UCSD-AML1 (cell line): ENCODE results near the gene ZBTB48.
"Not testable (repeated sequence)": the region's sequence is repeated elsewhere in the genome, so short reads cannot be mapped to it uniquely, and the experiment has no call there.

ENCODE experiments used
- DNase-seq: peaks from one replicate; lab custom pipeline; 2025; ENCODE audit not compliant: unreplicated experiment; lab: John Stamatoyannopoulos, UW

ZBTB48 gene

DNA sequence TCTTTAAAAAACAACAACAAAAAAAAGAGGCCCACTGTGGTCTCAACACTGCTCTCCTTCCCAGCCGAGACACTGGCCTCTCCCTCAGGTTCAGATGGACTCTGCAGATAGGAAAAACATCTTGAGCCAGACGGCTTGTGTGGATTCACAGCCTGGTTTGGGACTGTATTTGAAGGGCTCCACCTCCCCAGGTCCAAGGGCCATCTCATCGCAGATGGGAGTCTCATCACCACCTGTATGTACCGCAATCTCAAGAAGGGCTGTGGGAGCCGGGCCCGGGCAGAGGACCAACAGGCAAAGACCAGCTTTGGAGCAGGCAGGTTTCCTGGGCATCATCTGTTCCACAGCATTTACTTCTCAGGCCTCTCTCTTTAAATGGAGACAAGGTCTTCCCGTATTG lies 10.3 kb downstream of the ZBTB48 start:
- no peak for DNase-seq

DNA sequence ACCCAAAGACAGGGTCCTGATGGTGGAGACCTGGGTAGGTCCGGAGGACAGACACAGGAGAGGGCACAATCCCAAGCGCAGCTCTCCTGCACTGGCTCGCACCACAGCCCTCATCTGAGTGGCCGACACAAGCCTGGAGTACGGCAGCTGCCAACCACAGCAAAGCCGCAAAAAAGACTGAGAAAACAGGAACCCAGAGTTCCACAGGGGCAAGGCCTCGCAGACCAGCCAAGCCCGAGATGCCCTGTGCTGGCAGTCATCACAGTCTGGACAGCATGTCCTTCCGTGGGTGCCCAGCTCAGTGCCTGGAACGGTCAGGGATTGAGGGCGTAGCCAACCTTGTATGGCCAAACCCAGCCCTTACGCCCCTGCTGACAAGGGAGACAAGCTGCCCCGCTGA lies 11.4 kb downstream of the ZBTB48 start:
- peak; percentile 66 for DNase-seq

DNA sequence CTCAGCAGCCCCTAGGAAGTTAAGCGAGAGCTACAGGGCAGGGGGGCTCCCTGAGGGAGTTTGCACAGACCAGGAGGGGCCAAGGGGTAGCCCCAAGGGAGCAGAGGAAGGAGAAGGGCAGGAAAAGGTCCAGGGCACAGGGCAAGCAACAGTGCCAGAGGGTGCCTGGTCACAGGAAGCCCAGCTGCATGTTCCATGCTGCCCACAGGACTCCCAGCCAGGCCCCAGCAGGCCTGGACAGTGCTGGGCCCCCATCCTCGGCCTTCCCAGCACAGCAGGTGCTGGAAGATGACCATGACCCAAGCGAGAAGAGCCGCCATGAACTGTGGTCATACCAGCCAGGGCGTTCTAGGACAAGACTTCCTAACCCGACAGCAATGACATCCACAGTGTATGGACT lies 11.8 kb downstream of the ZBTB48 start:
- no peak for DNase-seq

DNA sequence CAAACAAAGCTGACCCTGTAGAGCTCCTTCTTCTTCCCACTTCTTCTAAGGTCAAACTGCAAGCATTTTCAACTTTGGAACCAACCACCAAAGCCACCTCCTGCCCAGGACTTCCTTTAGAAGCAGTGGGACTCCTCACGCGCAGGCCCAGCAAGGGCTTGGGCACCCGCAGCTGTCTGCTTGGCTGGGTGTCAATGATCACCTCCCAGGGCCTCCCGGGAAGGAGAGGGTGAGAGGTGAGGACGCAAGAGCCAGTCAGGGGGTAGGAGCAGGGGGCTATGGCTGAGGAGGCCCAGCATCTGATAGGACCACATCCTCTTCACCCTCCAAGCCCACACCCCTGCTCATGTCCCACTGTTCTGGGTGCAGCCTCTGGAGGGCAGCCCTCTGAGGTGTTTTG lies 12.6 kb downstream of the ZBTB48 start:
- DNase-seq = peak; percentile 23

DNA sequence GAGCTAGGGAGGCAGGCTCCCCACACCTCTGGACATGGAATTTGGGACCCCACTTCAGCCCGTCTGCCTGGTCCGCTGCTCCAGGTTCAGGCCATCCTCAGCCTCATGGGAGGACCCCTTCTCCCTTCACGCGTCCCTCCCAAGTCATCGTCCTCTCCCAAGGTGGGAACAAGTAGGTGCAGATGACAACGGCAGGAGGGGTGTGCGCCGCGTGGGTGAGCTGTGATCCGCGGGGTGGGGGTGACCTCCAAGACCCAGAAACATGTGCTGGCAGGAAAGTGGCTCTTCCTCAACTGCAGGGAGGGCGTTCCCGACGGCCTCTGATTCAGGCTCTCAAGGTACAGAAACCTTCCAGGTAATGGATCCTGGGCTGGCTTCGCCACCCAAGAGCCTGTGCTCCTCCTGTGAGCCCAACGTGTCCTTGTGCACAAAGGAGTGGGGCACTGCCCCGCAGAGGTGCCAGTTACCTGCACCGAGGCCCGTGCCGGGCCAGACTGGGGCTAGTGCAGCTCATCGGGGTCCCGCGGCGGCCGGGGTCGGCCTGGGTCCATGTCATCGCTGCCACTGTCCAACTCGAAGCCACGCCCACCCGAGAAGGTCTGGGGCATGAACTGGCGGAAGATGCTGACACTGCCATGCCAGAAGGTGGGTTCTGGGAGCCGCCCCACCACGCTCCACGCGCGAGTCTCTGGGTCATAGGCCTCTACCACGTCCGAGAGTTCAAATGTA lies 13.2 kb downstream of the ZBTB48 start:
- no peak for DNase-seq

DNA sequence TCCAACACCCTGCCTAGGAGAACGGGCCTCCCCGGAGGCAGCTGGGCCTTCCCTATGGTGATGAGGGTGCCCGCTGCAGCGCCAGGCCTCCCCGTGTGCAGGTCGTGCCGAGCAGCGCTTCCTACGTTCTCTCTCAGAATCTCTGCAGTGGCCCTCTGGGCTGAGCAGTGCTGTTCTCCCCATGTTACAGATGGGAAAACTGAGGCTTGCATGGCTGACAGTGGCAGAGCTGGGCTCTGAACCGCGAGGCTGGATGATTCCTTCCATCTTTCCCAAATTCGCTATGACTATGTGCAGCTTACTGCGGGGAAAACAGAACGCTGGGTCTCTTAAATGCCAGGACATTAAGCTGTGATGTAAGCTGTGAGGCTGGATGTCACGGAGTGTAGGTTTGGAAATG lies 14.0 kb downstream of the ZBTB48 start:
- no peak for DNase-seq

DNA sequence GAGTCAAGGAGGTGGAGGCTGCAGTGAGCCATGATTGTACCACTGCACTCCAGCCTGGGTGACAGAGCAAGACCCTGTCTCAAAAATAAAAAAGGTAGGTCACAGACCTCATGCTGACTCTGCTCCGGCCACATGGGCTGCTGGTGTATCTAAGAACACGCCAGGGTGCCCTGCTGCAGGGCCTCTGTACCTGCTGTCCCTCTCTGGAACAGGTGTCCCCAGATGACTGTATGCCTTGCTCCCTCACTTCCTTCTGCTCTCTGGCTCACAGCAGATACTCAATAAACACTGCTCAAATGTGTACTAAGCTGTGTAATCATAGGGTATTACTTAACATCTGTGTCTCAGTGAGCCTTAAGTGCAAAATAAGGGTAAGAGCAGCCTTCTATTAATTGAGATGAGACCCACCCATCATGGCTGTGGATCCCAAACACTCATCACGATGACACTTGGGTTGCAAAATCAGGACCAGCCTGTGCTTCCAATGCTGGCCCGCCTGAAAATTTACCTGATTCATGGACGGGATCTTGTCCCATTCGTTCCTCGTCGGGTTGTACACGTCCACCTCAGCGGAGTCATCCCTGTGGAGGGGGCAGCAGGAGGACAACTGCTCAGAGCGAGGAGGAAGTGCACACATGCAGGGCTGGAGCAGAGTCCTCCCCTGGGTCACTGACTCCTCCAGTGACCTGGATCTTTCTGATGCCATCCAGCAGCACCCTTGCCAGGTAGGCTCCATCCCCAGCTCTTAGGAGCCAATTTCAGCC lies 15.4 kb downstream of the ZBTB48 start:
- DNase-seq = no peak

DNA sequence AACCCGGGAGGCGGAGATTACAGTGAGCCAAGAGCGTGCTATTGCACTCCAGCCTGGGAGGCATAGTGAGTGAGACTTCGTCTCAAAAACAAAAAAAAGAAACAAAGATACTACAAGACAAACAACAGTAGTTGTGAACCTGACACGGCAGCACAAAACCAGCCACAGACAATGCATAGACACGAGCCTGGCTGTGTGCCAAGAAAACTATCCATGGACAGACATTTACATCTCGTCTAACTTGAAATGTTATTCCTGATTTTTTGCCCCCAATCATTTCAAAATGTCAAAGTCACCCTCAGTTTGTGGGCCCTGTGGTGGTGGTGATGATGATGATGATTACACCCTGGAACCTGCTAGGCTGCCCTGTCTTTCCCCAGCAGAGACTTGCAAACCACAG lies 16.6 kb downstream of the ZBTB48 start:
- no peak for DNase-seq

DNA sequence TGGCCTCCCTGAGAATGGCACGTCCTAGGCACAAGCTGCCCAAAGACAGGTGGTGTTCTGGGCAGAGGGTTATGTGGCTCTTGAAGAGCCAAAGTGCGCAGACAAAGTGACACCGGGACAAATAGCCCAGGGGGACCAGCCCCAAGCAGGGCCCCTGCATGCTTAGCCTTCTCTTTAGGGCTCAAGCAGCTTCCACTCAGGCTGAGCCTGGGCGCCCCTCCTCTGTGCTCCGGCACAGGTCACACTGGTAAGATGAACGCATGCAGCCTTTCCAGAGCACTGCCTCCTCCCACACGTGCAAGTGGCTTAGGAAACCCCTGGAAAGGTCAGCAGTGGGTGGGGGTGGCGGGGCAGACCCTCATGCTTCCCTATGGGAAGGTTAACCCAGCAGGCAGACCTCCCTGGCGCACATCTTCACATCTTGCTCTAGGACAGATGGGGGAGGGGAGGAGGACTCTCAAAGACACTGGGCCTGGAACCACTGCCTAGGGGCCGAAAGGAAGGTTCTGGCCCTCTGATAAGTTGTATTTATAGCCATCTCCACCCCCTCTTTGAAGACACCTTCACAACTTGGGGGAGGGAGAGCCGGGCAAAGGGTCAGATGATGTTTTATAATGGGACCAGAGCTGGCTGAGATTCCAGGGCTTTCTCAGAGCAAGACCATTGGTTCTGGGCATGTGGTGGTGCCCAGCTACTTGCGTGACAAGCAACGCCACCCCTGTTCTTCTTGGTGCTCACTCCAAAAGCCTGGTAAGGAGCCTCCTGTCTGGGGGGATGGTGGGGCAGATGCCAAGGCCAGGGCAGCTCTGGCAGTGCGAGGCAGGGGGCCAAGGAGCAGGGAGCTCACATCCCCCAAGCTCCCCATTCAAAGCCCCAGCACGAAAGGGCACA lies 17.3 kb downstream of the ZBTB48 start:
- no peak for DNase-seq

DNA sequence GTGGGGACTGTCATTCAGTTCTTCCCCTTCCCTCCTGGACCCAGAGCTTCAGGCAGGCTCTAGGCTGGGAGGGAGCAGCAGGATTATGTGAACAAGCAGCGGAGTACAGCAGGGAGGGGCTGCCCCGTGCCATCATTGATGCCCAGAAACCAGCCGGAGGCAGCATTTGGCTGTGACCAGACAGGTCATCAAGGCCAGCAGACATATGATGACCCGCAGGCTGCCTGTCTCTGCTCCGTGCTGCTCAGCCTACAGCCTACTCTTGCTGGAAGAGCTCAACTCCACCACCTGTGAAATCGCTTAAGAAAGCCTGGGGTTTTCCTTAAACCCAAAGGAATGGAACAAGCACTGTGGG lies 18.0 kb downstream of the ZBTB48 start:
- DNase-seq = no peak

DNA sequence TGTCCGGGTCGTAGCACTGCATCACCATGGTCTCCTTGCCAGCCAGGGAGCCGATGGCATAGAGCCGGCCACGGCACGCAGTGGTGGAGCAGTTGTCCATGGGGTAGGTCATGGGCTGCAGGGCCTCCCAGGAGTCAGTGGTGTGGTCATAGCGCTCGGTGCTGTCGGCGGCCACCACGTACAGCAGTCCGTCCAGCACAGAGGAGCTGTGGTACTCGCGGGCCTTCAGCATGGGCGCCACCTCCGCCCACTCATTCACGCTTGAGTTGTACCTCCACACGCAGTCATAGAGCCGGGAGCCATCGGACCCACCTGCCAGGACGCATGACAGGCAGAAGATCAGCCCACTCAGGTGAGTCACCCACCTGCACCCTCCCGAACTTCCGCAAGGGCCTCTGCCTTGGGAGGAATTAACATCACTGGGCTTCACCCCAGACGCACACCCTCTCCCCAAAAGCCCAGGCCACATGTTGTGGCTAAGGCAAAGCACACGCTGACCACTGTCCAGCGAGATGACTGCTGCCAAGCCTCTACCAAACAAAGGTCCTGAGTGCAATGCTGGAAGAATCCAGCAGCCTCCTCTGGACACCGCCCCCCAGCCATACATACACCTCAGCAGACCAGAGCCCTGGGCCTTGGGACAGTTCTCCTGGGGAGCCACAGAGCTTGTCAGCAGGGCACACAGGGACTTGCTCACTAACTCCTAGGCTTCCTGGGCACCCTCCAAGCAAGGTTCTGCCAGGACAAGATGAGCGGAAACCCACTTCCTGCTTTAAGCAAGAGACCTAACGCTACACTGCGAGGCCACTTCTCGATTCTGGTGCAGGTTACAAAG lies 19.6 kb downstream of the ZBTB48 start:
- DNase-seq = peak; percentile 59

DNA sequence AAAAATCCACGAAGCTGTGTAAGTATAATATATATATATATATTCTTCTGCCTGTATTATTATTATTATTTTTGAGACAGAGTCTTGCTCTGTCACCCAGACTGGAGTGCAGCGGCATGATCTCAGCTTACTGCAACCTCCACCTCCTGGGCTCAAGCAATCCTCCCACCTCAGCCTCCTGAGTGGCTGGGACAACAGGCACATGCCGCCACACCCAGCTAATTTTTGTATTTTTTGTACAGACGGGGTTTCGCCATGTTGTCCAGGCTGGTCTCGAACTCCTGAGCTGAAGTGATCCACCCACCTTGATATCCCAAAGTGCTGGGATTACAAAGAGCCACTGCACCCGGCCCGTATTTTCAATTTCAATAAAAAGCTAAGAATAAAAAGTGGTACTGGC lies 20.2 kb downstream of the ZBTB48 start:
- not testable (repeated sequence) for DNase-seq

DNA sequence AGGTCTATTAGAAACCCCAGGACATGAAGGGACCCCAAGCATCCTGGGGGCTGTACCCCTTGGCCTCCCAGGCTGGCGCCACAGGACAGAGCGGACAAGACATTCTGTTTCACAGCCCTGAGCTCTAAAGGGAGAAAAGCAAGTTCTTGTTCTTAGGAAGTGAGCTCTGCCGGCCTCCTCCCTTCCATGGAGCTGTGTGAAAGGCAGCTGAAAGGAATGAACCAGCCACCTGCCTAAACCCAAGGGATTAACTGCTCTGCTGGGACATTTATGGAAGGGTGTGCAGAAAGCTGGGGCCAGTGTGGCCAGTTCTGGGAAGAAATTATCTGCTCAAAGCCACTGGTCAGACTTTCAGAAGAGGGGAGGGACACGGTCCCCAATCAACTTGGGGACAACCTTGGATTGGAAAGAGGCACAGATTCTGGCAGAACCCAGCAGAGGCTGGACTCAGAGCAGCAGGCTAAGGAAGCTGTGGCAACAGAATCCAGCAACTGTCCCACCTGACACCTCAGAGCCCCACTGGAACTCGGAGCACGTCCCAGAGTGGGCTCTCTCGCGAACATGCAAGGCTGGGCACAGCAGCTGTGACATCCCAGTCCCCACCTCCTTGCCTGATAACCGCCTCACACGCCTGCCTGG lies 20.7 kb downstream of the ZBTB48 start:
- no peak for DNase-seq

DNA sequence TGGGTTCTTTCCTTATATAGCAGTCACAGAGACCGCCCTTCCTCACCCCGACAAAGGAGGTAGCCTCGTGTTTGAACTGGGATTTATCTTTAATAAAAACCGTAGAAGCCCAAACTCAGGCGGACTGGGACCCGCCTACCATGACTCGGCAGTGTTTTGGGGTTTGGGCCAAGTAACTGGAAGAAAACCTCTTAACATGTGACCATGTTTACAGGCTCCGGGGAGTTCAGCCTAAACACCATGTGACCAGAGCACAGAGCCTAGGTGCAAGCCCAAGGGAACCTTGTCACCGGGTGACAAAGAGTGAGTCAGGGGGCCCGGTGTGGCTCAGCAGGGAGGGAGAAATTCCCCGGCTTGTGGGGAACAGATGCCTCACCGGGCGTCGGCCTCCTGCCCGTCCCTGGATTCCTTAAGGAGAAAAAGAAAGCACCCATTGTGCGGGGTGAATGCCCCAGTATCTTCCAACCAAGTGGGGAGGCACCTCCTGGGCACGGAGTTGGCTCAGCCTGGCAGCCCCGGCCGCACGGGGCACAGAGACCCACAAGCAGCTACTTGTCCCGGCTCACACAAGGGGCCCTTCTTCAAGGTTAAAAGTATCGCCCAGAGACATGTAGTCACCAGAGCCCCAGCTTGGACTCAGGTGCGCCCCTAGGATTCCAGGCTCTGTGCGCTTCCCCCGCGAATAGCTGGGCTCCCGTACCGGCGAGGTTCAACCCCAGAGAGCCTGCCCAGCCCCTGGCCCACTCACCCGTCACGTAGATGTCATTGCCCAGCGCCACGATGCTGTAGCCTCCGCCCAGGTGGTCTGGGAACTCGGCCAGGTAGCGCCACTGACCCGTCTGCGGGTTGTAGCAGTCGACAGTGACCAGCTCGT lies 21.5 kb downstream of the ZBTB48 start:
- DNase-seq = peak; percentile 62

DNA sequence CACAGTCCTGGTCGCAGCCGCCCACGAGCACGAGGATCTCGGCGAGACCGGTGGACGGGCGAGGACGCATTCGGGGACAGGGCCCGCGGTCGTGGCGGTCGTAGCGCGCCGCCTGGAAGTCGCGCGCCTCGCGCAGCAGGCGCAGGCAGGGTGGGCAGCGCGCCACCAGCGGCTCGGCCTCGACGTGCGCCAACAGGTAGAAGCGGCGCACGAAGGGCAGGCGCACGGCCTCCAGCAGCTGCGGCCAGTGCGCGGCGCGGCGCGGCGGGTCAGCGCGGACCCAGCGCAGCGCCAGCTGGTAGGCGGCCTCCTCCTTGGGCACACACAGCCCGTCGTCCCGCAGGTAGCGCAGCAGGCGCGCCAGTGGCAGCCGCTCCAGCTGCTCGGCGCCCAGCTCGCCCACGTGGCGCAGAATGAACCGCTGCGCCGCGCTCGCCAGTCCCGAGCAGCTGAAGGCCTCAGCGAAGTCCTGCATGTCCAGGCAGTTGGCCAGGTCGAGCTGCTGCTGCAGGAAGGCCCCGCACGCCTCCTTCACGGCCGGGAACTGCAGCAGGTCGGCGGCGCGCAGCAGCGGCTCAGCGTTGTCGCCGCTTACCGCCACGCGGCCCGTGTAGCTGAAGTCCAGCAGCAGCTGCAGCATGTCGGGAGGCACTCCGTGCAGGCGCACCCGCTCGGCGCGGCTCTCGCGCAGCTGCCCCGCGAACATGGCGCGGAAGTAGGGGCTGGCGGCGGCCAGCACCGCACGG lies 22.3 kb downstream of the ZBTB48 start:
- DNase-seq = no peak

DNA sequence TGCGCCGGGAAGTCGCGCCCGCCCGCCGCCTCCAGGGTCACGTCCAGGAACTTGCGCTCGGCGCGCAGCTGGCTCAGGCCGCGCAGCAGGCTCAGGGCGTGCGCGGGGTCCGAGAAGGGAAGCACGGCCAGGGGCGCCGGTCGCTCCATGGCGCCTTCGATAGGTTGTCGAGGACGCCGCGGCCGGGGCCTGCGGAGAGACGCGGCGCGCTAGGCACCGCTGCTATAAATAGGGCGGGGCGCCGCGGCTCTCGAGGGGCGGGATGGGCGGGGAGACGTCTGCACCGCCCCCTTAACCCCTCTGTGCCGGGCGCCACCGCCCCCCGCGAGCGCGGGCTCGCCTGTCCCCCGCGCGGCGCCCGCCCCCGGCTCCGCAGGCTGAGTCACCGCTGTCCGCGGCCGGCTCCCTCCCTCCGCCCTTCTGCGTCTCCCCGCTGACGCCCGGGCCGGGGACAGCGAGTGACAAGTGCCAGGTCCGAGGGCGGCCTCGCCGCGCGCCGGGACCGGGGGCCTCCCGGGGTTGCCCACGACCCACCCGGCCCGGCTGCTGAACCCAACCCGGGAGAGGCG lies 23.0 kb downstream of the ZBTB48 start, which contains the start of gene KLHL21:
KLHL21 (minus strand) TSS at position 201 of the 569 bp plus-strand sequence; CDS start at position 149, 52 bp downstream.
- peak; percentile 82 for DNase-seq

DNA sequence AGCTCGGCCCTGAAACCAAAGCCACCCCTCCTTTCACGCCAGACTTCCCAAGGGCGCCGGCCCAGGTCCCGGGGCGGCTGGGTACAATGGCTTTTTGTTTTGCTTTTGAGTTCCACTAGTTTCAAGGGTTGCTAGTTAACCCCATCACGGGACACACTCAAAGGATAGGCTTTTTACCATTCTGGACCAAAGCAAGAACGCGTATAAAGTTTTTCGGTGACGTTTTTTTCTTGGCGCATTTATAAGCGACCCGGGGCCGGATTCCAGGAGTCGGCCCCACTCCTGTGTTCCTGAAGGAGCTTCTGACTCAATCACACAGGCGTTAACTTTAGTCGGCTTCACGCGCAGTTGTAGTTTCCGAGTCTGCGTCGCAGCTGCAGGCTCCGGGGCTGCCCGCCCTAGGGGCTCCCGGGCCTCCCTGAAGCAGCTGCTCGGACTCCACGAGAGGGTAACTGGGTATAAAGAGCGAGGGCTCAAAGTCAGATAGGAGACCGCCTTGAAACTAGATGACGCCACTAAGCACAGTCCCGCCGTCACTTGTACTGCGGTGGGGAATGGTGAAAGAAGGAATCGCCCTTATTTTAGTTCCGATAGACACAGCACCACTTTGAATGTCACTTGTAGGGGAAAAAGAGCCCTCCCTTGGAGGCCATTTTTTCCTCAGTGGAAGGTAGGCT lies 23.6 kb downstream of the ZBTB48 start:
- DNase-seq = no peak
